ENCODE measurements around the gene ARHGEF19. TPM values are rescaled to one million over a fixed set of nuclear protein-coding genes. Genes with fewer than 3 reads are reported as not detected.

The ARHGEF19 gene
- total and polyA plus RNA-seq, 2 of the 13 experiments (the other 11 are each of a cell fraction or from before 2014, with no cell fraction given) = 1.7 to 1.8 TPM

DNA sequence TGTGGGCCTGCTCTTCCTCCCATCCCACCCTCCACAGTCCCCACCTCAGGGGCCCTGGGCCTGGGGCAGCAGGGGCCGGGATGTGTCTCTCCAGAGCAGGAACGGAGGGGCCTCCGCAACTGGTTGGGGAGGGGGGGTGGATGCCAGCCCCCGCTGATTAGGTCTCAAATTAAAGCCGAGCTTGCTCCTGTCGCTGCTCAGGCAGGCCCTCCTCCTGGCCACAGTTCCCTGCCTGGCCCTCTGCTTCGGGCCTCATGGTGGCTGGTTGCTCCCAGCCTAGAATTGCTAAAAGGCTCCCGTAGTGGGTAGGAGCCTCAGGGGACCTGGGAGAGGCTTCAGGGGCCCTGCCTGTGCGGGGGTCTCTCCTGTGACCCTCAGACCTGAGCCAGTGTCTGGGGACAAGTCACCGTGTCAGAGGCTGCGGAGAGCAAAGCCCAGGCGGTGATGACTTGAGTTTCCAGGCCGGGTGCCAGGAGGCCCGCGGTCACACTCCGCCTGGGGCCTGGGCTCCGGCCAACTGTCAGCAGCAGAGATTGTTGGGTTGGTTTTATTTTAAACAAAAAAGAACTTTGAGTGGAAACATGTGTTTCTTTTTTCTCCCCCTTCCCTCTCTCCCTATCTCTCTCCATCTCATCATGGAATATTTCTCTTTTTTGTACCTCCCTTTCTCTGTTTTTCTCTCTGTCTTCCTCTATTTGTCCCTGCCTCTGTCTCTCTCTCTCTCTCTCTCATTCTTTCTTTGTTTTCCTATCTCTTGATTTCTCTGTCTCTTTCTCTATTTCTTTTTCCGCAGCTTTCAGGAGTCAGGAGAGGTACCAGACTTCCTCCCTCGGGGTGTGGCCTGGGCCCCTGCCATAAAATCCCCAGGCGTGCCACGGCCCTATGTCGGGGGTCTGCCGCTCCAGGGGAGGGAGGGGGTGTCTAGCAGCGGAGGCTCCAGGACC, 36.6 kb downstream of the ARHGEF19 start (continued):
- TF ChIP-seq ZFP90 (CRISPR knock-in tag; IDR thresholded peaks at IDR 0.05; ENCODE audit: borderline replicate concordance) (no peak), JUN (CRISPR knock-in tag; IDR thresholded peaks at IDR 0.05) (no peak), NKX3-1 (CRISPR knock-in tag; IDR thresholded peaks at IDR 0.05) (0 out of 2 replicates have a peak, but pooled peaks have one; percentile 21), PRPF4 (IDR thresholded peaks at IDR 0.05; ENCODE audit: low read depth, low read length, poor library complexity, severe bottlenecking) (no peak), TAF15 (IDR thresholded peaks at IDR 0.05; ENCODE audit: low read depth, low read length, poor library complexity, severe bottlenecking) (no peak), NR2F6 (IDR thresholded peaks at IDR 0.05) (no peak), NR2F6 (CRISPR knock-in tag; IDR thresholded peaks at IDR 0.05) (0 out of 2 replicates have a peak, but pooled peaks have one; percentile 16), ZNF292 (CRISPR knock-in tag; IDR thresholded peaks at IDR 0.05; ENCODE audit: borderline replicate concordance, low read depth) (no peak), HNRNPUL1 (IDR thresholded peaks at IDR 0.05; ENCODE audit: low read depth, low read length) (no peak), PPARG (CRISPR knock-in tag; conservative IDR thresholded peaks at IDR 0.05) (0 out of 2 replicates have a peak, but pooled peaks have one; percentile 36), RFX3 (CRISPR knock-in tag; IDR thresholded peaks at IDR 0.05) (no peak), XRCC5 (optimal IDR thresholded peaks at IDR 0.05; ENCODE audit: low read length) (peak; percentile 17), SIN3B (IDR thresholded peaks at IDR 0.05; ENCODE audit: low read length) (no peak), ZNF546 (CRISPR knock-in tag; conservative IDR thresholded peaks at IDR 0.05) (no peak)
- TF ChIP-seq, protein P1, sequence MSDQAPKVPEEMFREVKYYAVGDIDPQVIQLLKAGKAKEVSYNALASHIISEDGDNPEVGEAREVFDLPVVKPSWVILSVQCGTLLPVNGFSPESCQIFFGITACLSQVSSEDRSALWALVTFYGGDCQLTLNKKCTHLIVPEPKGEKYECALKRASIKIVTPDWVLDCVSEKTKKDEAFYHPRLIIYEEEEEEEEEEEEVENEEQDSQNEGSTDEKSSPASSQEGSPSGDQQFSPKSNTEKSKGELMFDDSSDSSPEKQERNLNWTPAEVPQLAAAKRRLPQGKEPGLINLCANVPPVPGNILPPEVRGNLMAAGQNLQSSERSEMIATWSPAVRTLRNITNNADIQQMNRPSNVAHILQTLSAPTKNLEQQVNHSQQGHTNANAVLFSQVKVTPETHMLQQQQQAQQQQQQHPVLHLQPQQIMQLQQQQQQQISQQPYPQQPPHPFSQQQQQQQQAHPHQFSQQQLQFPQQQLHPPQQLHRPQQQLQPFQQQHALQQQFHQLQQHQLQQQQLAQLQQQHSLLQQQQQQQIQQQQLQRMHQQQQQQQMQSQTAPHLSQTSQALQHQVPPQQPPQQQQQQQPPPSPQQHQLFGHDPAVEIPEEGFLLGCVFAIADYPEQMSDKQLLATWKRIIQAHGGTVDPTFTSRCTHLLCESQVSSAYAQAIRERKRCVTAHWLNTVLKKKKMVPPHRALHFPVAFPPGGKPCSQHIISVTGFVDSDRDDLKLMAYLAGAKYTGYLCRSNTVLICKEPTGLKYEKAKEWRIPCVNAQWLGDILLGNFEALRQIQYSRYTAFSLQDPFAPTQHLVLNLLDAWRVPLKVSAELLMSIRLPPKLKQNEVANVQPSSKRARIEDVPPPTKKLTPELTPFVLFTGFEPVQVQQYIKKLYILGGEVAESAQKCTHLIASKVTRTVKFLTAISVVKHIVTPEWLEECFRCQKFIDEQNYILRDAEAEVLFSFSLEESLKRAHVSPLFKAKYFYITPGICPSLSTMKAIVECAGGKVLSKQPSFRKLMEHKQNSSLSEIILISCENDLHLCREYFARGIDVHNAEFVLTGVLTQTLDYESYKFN (CRISPR knock-in tag; conservative IDR thresholded peaks at IDR 0.05) = peak; percentile 16
- TF ChIP-seq, protein P2, sequence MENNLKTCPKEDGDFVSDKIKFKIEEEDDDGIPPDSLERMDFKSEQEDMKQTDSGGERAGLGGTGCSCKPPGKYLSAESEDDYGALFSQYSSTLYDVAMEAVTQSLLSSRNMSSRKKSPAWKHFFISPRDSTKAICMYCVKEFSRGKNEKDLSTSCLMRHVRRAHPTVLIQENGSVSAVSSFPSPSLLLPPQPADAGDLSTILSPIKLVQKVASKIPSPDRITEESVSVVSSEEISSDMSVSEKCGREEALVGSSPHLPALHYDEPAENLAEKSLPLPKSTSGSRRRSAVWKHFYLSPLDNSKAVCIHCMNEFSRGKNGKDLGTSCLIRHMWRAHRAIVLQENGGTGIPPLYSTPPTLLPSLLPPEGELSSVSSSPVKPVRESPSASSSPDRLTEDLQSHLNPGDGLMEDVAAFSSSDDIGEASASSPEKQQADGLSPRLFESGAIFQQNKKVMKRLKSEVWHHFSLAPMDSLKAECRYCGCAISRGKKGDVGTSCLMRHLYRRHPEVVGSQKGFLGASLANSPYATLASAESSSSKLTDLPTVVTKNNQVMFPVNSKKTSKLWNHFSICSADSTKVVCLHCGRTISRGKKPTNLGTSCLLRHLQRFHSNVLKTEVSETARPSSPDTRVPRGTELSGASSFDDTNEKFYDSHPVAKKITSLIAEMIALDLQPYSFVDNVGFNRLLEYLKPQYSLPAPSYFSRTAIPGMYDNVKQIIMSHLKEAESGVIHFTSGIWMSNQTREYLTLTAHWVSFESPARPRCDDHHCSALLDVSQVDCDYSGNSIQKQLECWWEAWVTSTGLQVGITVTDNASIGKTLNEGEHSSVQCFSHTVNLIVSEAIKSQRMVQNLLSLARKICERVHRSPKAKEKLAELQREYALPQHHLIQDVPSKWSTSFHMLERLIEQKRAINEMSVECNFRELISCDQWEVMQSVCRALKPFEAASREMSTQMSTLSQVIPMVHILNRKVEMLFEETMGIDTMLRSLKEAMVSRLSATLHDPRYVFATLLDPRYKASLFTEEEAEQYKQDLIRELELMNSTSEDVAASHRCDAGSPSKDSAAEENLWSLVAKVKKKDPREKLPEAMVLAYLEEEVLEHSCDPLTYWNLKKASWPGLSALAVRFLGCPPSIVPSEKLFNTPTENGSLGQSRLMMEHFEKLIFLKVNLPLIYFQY (CRISPR knock-in tag; IDR thresholded peaks at IDR 0.05; ENCODE audit: borderline replicate concordance) = no peak
- TF ChIP-seq, protein P3, sequence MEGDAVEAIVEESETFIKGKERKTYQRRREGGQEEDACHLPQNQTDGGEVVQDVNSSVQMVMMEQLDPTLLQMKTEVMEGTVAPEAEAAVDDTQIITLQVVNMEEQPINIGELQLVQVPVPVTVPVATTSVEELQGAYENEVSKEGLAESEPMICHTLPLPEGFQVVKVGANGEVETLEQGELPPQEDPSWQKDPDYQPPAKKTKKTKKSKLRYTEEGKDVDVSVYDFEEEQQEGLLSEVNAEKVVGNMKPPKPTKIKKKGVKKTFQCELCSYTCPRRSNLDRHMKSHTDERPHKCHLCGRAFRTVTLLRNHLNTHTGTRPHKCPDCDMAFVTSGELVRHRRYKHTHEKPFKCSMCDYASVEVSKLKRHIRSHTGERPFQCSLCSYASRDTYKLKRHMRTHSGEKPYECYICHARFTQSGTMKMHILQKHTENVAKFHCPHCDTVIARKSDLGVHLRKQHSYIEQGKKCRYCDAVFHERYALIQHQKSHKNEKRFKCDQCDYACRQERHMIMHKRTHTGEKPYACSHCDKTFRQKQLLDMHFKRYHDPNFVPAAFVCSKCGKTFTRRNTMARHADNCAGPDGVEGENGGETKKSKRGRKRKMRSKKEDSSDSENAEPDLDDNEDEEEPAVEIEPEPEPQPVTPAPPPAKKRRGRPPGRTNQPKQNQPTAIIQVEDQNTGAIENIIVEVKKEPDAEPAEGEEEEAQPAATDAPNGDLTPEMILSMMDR (CRISPR knock-in tag; IDR thresholded peaks at IDR 0.05) = no peak
- TF ChIP-seq, protein P4, sequence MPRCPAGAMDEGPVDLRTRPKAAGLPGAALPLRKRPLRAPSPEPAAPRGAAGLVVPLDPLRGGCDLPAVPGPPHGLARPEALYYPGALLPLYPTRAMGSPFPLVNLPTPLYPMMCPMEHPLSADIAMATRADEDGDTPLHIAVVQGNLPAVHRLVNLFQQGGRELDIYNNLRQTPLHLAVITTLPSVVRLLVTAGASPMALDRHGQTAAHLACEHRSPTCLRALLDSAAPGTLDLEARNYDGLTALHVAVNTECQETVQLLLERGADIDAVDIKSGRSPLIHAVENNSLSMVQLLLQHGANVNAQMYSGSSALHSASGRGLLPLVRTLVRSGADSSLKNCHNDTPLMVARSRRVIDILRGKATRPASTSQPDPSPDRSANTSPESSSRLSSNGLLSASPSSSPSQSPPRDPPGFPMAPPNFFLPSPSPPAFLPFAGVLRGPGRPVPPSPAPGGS (CRISPR knock-in tag; IDR thresholded peaks at IDR 0.05) = no peak; the same call in 1 of the 2 replicates

Measured in HepG2 (cell line).